ENCODE data around the gene CDH18. TPM values are rescaled to one million over a fixed set of nuclear protein-coding genes. Genes with fewer than 3 reads are reported as not detected.

The CDH18 gene
- total RNA-seq, 2 experiments from 2014 or later = not detected

GRCh38 chr5:19424506-19424905, 563.5 kb downstream of the CDH18 start:
- ATAC-seq (no peak), DNase-seq (no peak)
- CTCF ChIA-PET = no interaction called here
- Mint-ChIP-seq H3K36me3 (no peaks in the 10 kb centered on the region), H3K4me3 (no peak overlapping the region), H3K4me1 (no peaks in the 10 kb centered on the region), H3K9me3 (ENCODE audit: low read depth) (peaks cover 2% of the 10 kb centered on the region), H3K27ac (no peak overlapping the region), H3K27me3 (no peaks in the 10 kb centered on the region)
